ENCODE results near the gene FKBP6.
"Not testable (repeated sequence)": the region's sequence is repeated elsewhere in the genome, so short reads cannot be mapped to it uniquely, and the experiment has no call there.

The FKBP6 gene, protein sequence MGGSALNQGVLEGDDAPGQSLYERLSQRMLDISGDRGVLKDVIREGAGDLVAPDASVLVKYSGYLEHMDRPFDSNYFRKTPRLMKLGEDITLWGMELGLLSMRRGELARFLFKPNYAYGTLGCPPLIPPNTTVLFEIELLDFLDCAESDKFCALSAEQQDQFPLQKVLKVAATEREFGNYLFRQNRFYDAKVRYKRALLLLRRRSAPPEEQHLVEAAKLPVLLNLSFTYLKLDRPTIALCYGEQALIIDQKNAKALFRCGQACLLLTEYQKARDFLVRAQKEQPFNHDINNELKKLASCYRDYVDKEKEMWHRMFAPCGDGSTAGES
- total RNA-seq: 0 reads per million in 2 experiments

DNA sequence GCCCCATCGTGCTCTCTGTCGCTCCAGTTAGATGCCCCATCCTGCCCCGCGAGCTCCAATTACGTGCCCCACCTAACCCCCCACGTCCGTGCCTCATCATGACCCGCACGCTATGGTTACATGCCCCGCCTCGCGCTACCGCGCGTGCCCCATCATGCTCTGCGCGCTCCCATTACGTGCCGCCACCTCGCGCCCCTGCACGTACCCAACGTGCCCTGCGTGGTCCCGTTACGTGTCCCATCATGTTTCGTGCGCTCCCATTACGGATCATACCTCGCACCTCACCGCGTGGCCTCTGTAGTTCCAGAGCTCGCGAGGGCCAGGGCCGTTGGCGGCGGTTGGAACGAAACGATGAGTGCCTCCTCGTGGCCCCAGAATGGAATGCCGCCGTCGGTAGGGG is at the start of gene FKBP6, which contains the start of gene TRIM50:
TSS of gene FKBP6 (plus strand) at position 240 of the 400 bp plus-strand sequence. CDS start 268 bp downstream, outside the sequence.
TSS of gene TRIM50 (minus strand) at position 161 of the 400 bp plus-strand sequence. CDS start 3,295 bp downstream, outside the sequence.
- DNase-seq (ENCODE audit: low read depth): not testable (repeated sequence)

DNA sequence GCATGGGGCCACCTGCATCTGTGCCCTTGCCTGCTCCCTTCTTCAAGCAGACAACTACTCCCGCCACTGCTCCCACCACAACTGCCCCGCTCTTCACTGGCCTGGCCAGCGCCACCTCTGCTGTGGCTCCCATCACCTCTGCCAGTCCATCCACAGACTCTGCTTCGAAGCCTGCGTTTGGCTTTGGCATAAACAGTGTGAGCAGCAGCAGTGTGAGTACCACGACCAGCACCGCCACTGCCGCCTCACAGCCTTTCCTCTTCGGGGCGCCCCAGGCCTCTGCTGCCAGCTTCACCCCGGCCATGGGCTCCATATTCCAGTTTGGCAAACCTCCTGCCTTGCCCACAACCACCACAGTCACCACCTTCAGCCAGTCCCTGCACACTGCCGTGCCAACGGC is 30.7 kb upstream of the FKBP6 start:
- not testable (repeated sequence) for DNase-seq (ENCODE audit: low read depth)

DNA sequence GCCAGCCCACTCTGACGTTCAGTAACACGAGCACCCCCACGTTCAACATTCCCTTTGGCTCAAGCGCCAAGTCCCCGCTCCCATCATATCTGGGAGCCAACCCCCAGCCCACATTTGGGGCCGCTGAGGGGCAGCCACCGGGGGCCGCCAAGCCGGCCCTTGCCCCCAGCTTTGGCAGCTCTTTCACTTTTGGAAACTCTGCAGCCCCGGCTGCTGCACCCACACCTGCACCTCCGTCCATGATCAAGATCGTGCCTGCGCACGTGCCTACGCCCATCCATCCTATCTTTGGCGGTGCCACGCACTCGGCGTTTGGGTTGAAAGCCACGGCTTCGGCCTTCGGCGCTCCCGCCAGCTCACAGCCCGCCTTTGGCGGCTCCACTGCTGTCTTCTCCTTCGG is 30.3 kb upstream of the FKBP6 start:
- DNase-seq (ENCODE audit: low read depth): not testable (repeated sequence)

DNA sequence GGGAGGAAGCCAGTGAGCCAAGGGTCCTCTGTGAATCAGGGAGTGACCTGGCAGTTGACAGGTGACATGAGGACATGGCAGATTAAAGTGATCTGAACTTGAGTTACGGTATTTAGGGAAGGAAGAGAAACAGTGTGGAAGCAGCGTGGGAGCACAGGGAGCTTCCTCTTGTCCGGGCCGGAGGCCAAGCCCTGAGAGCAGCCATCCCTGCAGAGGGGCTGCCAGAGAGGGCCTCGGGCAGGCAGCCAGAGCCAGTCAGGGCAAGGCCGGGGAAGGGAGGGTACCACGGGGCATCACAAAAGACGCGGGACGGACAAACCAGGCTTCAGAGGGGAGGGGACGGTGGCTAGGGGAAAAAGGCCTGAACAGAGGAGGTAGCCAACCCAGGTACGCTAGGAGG is 28.1 kb upstream of the FKBP6 start:
- not testable (repeated sequence) for DNase-seq (ENCODE audit: low read depth)

DNA sequence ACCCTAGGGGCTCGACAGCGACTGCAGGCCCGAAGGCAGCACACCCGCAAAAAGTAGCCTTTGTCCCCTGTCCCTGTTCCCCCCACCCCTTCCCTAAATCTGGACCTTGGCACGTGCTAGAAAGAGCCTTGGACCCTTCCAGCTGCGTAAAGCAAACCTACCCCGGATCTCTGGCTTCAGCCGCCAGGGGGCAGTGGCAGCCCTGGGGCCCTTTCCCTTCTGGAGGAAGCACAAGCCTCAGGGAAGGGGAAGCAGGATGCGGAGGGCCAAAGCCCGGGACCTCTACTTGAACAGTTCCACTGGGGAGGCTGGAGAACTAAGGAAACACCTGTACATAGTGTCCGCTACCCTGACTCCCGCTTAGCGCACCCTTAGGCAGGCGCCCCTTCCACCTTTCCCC is 26.9 kb upstream of the FKBP6 start:
- not testable (repeated sequence) for DNase-seq (ENCODE audit: low read depth)

DNA sequence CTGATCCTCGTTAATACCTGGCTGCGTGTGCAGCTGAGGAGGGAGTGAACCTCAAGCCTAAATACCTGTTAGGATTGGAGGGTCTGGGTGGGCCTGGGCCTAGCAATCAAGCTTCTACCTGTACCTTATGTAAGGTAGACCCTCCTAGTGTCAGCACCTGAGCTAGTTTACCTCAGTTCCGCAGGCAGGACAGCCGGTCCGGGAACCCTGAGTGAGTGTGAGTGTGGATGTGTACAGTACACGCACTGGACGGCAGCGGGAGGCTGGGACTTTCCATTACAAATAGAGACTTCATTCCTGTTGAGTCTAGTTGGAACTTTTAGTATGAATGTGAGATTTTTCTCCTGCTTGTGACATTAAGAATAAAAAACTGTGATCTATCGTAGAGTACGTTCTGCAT is 25.1 kb upstream of the FKBP6 start:
- DNase-seq (ENCODE audit: low read depth): not testable (repeated sequence)

DNA sequence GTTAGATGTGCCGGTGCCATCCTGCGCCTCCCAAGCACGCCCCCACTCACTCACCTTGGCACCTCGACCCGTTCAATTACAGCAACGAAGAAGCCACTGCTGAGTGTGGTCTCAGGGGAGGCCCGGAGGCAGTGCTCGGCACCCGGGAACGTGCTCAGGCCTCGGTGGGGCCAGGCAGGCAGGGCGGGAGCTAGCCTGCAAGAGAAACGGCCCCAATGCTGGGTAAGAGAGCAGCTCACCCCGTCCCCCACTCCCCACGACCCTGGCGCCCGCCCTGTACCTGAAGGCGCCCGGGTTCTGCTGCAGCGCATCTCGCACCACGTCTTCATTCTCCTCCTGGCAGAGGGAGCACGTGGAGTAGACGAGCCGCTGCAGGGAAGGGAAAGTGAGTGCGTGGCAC is 24.4 kb upstream of the FKBP6 start:
- no peak for DNase-seq (ENCODE audit: low read depth)

DNA sequence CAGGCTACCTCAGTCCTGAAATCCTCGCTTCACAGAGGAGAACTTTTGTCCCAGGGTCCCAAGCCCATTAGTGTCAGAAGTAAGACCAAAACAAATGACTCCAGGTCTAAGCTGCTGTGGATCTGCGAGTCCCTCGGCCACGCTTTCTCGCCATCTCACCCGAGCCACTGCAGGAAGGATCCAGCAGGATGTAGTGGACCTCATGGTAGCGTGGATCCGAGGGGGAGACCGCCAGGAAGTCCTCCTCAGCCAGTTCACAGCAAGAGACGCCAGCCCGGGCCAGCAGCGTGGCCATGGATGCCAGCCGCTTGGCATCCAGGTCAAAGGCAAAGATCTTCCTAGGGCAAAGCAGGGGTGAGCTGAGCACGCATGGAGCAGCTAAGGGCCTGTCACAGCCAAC is 23.9 kb upstream of the FKBP6 start:
- DNase-seq (ENCODE audit: low read depth): no peak

DNA sequence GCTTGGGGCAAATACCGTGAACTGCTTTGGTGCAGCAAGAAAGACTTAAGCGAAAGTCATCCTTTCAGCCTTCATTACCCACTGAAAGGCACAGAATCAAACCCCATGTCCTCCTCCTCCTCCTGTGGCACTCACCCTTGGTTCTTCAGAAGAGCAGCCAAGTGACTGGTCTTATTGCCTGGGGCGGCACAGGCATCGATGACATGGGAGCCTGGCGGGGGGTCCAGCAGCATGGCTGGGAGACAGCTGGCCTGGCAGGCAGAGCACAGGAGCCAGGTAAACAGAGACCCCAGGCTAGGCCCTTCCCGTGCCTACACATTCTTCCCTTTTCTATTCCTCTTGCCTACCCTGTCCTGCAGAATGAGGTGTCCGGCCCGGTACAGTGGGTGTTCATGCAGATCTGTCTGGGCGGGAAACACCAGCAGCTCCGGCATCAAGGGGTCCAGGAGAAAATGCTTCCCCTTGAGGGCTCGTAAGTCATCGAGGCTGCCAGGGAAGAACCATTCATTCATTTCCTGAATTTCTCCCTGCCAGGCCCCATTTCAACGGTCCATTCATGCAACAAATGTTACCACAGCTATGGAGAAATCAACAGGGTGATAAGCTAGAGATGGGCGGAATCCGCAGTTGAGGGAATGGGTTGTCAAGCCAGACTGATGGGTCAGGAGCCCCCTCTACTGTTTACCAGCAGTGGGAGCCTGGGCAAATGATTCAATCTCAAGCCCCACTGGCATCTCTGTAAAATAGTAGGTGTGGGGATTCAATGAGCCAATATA is 23.2 kb upstream of the FKBP6 start:
- DNase-seq (ENCODE audit: low read depth): not testable (repeated sequence)

DNA sequence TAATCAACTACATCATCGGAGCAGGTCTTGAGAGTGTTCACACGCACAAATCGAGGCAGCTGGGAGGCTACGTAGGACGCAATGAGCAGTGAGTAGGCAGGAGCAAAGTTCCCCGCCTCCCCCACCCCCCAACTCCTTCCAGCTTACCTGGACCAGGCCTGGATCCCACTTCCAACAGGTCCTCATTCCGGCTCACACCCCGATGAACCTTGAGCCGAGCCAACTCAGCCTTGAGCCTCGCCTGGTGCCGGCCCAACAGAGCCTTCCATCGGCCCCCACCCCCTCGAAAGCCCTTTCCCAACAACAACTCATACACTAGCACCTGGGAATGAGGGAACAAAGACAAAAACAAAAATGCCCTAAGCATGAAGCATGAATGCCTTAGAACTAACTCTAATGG is 20.5 kb upstream of the FKBP6 start:
- no peak for DNase-seq (ENCODE audit: low read depth)

DNA sequence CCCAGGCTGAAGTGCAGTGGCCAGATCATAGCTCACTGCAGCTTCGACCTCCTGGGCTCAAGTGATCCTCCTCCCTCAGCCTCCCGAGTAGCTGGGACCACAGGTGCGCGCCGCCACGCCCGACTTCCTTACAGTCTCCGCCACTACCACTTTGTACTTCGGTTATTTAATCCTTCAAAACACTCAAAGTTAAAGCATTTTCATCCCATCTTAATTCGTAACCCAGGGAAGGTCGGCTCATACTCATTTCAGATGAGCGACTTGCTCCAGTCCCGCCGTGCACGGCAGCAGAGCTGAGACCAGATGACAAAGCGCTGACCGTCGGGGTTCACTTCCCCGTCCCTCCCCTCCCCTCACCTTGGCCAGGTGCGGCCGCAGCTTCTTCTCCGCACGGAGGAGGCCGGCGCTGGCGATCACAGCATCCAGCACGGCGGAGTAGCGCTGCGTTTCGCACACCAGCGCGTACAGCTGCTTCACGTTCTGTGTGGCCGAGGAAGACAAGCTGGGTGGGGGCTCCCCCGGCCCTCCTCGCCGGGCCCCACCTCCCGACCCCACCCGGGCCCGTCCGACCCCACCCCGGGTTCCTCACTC is 19.8 kb upstream of the FKBP6 start:
- no peak for DNase-seq (ENCODE audit: low read depth)

DNA sequence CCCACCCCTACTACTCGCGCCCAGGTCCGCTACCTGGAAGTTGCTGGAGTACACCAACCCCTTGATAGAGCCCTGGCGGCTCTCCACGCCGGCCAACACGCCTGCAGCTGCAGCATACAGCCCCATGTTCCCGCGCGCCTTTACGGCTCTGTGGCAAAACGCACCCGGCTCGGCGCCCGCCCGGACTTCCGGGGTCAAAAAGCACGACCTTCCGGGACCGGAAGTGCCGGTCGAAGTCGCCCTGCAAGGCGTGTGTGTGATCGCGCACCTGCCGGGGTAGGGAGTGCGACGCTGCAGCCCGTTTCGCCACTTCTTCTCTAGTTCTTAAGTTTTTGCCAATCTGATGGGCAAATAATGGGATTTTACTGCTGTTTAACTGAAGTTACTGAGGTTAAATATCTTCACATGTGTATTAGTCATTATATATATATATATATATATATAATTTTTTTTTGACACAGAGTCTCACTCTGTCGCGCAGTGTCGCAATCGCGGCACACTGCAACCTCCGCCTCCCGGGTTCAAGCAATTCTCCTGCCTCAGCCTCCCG is 19.2 kb upstream of the FKBP6 start, which contains the start of gene NSUN5:
TSS of gene NSUN5 (minus strand) at position 162 of the 550 bp plus-strand sequence. CDS start at position 126, 36 bp downstream.
- peak; percentile 82 for DNase-seq (ENCODE audit: low read depth)

DNA sequence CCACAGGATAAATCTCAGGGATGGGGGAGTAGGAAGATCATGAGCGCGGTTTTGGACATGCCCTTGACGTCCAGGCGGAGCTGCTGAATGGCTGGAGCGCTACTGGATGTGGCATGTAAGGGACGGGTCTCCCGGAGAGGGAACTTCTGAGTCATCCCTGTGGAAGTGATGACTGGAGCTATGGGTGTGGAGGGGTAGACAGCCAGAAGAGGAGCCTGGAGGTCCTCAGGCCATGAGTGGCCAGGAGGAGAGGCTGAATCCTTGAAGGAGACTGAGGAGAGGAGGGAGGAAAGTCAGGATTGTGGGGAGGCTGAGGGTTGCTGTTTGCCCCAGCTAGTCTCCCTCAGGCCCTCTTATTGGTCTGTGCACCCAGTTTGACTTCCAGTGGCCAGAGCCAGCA is 16.5 kb upstream of the FKBP6 start:
- DNase-seq (ENCODE audit: low read depth): not testable (repeated sequence)

DNA sequence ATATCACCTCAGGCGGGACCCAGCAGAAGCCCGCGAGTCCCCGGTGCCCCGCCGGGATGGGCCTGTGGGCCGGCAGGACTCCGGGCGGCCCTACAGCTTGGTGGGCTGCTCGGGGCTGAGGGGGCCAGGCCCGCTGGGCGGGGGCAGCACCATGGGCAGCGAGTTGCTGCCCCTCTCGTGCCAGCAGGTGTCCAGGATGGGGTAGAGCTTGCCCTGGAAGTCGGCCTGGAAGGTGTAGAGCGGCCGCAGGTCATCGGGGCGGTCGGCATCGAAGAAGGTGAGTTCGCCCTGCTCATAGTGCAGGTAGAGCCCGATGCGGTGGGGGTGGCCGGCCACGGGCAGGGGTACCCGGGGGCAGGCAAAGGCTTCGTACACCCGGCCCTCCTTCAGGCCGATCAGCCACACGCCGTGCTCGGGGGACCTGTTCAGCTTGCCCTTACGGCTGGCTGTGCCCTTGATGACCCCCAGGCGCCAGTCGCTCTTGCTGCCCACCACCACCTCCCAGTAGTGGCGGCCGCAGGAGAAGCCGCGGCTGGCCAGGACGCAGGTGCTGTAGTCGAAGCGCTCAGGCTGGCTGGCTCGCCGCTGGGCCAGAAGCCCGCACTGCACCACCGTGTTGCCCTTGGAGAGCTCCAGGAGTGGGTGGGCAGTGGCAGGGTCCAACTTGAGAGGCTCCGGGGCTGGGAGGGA is 15.0 kb upstream of the FKBP6 start:
- DNase-seq (ENCODE audit: low read depth): no peak

DNA sequence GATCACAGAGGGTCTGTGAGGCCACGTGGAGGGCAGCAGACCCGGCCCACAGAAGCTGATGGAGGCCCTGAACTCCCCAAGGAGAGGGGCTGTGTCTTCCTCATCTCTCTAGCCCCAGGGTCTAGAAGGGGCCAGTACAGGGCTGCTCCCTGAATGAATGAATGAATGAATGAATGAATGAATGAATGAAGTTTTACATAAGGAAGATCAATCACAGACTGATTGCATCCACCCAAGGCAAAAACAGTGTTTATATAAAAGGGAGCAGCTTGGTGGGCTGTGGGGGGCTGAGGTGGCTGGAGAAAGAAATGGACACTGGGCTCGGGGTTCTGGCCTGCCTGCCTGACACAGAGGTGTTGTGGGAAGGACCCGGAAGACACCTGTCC is 14.4 kb upstream of the FKBP6 start:
- no peak for DNase-seq (ENCODE audit: low read depth)

DNA sequence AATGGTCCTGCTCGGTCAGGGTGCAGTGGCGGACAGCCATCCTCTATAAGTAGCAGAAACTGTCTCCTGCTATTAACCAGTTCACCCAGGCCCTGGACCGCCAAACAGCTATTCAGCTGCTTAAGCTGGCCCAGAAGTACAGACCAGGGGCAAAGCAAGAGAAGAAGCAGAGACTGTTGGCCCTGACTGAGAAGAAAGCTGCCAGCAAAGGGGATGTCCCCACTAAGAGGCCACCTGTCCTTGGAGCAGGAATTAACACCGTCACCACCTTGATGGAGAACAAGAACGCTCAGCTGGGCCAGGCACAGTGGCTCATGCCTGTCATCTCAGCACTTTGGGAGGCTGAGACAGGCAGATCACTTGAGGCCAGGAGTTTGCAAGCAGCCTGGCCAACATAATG is 13.7 kb upstream of the FKBP6 start:
- DNase-seq (ENCODE audit: low read depth): no peak

DNA sequence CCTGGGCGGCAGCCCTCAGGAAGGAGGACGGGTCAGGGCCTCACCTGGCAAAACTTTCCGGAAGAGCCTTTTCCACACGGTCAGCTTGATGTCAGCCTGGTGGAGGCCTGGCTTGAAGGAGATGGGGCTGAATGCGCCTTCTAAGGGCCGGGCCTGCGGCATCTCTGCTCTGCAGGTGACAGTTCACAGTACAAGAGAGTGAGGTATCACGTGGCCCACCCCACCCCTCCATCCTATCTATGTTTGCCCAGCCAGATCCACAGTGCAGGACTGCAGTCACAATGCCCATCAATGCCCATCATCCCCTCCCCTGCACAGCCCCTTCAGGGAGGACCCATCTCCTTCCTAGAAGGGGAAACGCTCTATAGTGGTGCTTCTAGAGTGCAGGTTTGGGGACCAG is 11.4 kb upstream of the FKBP6 start:
- no peak for DNase-seq (ENCODE audit: low read depth)

DNA sequence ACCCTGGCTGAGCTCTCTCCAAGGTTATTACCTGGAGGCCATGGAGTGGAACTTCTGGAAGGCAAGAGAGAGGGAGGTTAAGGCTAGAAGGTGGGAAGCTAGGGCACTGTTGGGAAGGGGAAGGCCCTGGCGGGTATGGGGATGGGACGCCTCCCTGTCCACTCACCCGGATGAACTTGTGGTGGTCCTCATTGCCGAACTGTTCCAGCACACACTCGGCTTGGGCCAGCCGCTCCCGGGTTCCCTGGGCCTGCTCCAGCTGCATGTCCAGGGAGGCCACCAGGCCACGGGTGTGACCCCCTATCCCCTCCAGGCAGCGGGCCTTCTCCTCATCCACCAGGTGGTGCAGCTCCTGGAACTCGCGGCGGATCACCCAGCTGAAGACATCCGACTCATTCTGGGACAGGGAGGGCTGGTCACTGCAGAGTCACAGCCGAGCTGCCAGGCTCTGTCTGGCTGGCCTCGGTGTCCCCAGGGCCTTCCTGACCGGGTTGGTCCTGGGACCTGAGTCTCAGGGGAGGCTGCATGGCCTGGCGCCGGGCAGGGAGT is 9.2 kb upstream of the FKBP6 start:
- not testable (repeated sequence) for DNase-seq (ENCODE audit: low read depth)

DNA sequence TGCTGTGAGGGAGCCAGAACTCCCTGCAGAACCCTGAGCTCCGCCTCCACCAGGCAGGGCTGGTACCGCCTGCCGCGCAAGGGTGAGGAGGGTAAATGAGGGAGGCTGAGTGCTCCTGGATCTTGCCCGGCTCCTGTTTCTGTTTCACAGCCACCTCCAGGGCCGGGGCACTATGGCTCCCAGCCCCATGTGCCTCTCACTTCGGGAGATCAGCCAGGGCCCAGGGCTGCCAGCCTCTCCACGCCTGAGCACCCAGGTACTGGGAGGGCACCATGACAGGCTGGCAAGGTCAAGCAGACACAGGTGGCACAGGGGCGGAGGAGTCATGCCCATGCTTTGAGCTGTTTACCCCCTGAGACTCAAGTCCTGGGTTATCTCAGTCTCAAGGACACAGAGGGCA is 8.4 kb upstream of the FKBP6 start:
- DNase-seq (ENCODE audit: low read depth): not testable (repeated sequence)

DNA sequence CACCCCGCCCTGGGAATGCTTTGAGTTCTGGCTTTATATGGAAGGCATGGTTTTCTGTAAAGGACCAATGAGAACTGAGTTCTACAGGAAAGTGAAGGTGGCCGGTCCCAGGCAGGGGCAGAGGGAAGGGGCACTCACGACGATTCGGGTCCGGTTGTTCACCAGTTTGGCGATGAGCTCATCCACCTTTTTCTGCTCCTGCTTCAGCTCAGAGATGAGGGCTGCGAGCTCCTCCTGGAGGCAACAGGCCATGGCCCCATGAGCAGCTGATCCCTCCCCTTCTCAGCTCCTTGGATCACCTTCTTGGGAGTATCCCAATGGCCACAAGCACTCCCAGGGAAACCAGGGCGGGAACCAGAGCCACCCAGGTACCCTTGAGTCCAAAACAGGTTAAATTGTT is 8.0 kb upstream of the FKBP6 start:
- not testable (repeated sequence) for DNase-seq (ENCODE audit: low read depth)

DNA sequence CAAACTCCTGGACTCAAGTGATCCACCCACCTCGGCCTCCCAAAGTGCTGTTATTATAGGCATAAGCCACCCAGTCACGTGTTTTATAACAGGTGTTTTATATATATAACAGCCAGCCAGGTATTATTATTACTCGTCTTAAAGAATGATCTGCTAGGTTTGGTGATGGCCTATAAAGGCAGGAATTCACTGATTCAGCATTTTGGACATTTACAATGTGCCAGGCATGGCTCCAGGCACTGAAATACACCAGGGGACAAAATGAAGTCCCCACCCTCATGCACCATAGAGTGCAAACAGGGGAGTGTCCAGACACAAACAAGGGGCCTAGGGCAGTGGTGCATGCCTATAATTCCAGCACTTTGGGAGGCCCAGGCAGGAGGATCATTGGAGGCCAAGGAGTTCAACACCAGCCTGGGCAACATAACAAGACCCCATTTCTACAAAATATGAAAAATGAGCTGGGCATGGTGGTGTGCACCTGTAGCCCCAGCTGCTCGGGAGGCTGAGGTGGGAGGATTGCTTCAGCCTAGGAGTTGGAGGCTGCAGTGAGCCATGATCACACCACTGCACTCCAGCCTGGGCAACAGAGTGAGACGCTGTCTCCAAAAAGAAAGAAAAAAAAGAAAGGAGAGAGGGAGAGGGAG is 4.4 kb upstream of the FKBP6 start:
- DNase-seq (ENCODE audit: low read depth): not testable (repeated sequence)

All from T follicular helper cell (primary cell).